ENCODE data around the gene MN1.

GRCh38 chr22:27843441-27843840, 41.9 kb upstream of the MN1 start:
- TF ChIP-seq CTCF (IDR thresholded peaks at IDR 0.05; ENCODE audit: low read depth, low read length) (no peak), MYC (IDR thresholded peaks at IDR 0.05; ENCODE audit: low read depth, low read length) (no peak), POLR2A (IDR thresholded peaks at IDR 0.05; ENCODE audit: extremely low read depth, insufficient read length) (no peak), MAX (IDR thresholded peaks at IDR 0.05; ENCODE audit: low read depth, low read length) (no peak)

Data from NB4 (cell line).